Brain microvascular endothelial cell (primary cell): ENCODE data around the gene ADGRD2.
A peak's percentile ranks its signal among the peaks of the same experiment; 100 is the strongest.

ENCODE experiments used
- DNase-seq: peaks from one replicate; pipeline ENCODE4 v3.0.0-alpha.2; 2020
- H3K27ac ChIP-seq: fragments of 250-450 bp; sonication (Bioruptor Pico); 2 replicates; pipeline ENCODE4 v1.5.1; 2020; ENCODE audit warnings: mild to moderate bottlenecking, moderate library complexity
- H3K27me3 ChIP-seq: fragments of 250-450 bp; sonication (Bioruptor Pico); replicated peaks from 2 replicates; pipeline ENCODE4 v1.5.1; 2020; ENCODE audit warnings: mild to moderate bottlenecking
- H3K36me3 ChIP-seq: fragments of 250-450 bp; sonication (Bioruptor Pico); replicated peaks from 2 replicates; pipeline ENCODE4 v1.5.1; 2020; ENCODE audit warnings: mild to moderate bottlenecking
- H3K4me3 ChIP-seq: 2 replicates; pipeline ENCODE4 v1.5.1; 2011; ENCODE audit warnings: low read depth, mild to moderate bottlenecking, control low read depth, low read length, moderate library complexity
- in situ Hi-C: cut with HindIII; loops from 2 replicates; pipeline ENCODE4 v1.10.0; 2017; ENCODE audit warnings: low sequenced_read_pairs, low pct_ligation_motif_present
- TF ChIP-seq, protein P1 (sequence below): IDR thresholded peaks from 2 replicates; pipeline ENCODE4 v1.5.1; 2011; ENCODE audit warnings: low read depth, mild to moderate bottlenecking, moderate library complexity, low read length, control low read depth, inconsistent platforms; ENCODE audit errors: missing control alignments

The ADGRD2 gene, protein sequence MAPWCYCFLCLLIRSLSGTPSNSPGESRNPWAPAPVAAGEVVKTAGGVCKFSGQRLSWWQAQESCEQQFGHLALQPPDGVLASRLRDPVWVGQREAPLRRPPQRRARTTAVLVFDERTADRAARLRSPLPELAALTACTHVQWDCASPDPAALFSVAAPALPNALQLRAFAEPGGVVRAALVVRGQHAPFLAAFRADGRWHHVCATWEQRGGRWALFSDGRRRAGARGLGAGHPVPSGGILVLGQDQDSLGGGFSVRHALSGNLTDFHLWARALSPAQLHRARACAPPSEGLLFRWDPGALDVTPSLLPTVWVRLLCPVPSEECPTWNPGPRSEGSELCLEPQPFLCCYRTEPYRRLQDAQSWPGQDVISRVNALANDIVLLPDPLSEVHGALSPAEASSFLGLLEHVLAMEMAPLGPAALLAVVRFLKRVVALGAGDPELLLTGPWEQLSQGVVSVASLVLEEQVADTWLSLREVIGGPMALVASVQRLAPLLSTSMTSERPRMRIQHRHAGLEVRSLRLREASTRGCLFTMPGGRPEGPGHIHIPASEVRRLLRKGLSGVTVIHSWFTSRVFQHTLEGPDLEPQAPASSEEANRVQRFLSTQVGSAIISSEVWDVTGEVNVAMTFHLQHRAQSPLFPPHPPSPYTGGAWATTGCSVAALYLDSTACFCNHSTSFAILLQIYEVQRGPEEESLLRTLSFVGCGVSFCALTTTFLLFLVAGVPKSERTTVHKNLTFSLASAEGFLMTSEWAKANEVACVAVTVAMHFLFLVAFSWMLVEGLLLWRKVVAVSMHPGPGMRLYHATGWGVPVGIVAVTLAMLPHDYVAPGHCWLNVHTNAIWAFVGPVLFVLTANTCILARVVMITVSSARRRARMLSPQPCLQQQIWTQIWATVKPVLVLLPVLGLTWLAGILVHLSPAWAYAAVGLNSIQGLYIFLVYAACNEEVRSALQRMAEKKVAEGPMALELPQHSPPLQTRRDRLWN

DNA sequence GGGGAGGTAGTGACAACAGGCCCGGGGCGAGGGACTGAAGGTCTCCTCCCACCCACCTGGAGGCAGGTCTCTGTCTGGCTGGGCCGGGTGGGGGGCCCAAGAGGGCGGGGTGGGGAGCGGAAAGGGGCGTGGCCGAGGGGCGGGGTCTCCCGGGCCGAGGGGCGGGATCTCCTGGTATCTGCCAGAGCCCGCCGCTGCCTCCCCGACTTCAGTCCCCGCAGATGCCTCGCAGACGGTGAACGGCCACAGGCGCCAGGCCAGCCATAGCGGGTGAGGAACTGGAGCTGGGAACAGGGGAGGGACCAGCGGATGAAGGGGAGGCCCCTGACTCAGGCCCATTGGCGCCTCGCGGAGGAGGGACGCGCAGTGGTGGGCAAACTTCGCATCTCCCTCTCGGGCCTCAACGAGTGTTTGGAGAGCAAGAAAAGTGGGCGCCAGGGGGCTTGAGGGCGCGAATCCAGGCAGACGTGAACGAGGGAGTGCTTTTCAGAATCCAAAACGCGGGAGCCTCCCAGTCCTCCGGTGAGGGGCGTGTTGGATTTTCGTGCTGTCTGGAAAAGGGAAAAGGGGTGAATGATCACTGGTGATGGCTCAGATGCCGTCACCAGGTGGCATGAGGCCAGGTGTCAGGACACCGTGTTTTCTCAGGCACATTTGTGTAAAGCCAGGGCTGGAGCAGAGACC lies at the start of gene ADGRD2:
Gene ADGRD2 (plus strand): TSS at position 211 of the 684 bp plus-strand sequence. CDS start 1,216 bp downstream, outside the sequence.
- peak; percentile 5 for DNase-seq
- peaks cover 32% of the 10 kb centered on the region for H3K27me3 ChIP-seq
- no peak within 1 kb of the TSS for H3K27ac ChIP-seq
- H3K4me3 ChIP-seq = peak within 1 kb of the TSS; percentile 26
- TF ChIP-seq, protein P1, sequence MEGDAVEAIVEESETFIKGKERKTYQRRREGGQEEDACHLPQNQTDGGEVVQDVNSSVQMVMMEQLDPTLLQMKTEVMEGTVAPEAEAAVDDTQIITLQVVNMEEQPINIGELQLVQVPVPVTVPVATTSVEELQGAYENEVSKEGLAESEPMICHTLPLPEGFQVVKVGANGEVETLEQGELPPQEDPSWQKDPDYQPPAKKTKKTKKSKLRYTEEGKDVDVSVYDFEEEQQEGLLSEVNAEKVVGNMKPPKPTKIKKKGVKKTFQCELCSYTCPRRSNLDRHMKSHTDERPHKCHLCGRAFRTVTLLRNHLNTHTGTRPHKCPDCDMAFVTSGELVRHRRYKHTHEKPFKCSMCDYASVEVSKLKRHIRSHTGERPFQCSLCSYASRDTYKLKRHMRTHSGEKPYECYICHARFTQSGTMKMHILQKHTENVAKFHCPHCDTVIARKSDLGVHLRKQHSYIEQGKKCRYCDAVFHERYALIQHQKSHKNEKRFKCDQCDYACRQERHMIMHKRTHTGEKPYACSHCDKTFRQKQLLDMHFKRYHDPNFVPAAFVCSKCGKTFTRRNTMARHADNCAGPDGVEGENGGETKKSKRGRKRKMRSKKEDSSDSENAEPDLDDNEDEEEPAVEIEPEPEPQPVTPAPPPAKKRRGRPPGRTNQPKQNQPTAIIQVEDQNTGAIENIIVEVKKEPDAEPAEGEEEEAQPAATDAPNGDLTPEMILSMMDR = no peak
- in situ Hi-C loops = no loop called here
- H3K36me3 ChIP-seq = no peaks in the 10 kb centered on the region

DNA sequence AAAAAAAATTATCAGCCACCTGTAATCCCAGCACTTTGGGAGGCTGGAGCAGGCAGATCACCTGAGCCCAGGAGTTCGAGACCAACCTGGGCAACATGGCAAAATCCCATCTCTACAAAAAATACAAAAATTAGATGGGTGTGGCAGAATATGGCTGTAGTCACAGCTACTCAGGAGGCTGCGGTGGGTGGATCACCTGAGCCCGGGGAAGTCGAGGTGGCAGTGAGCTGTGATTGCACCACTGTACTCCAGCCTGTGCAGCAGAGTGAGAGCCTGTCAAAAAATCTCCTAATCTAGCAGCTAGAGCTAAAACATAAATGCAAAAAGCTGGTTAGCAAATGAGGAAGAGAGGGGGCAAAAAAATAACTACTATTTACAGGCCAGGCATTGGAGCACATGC lies 47.0 kb upstream of the ADGRD2 start:
- H3K4me3 ChIP-seq = no peak overlapping the region
- H3K27ac ChIP-seq = no peak overlapping the region
- in situ Hi-C loops = no loop called here
- H3K36me3 ChIP-seq = peaks cover 53% of the 10 kb centered on the region
- no peak for DNase-seq
- TF ChIP-seq, protein P1 = no peak
- no peaks in the 10 kb centered on the region for H3K27me3 ChIP-seq

DNA sequence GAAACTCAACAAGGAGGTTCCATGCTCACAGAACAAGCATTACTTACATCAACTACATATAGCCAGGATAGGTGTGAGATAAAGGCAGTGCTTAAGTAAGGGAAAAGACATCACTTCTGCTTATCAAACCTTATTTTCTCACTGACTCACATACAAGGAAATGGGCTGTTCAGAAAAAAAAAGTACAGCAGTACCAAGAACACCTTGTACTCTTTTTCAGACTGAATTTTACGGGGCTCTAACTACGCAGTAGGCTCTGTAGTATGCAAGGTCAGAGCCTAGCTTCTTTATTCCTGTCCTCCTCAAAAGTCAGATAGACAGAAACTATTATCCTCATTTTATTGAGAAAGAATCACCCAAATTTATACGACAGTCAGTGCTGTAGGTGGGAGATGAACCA lies 40.8 kb upstream of the ADGRD2 start:
- Histone ChIP-seq H3K36me3 (peaks cover 65% of the 10 kb centered on the region), H3K27me3 (no peaks in the 10 kb centered on the region), H3K4me3 (no peak overlapping the region), H3K27ac (no peak overlapping the region)
- in situ Hi-C loops = no loop called here
- TF ChIP-seq, protein P1 = no peak
- DNase-seq = no peak

DNA sequence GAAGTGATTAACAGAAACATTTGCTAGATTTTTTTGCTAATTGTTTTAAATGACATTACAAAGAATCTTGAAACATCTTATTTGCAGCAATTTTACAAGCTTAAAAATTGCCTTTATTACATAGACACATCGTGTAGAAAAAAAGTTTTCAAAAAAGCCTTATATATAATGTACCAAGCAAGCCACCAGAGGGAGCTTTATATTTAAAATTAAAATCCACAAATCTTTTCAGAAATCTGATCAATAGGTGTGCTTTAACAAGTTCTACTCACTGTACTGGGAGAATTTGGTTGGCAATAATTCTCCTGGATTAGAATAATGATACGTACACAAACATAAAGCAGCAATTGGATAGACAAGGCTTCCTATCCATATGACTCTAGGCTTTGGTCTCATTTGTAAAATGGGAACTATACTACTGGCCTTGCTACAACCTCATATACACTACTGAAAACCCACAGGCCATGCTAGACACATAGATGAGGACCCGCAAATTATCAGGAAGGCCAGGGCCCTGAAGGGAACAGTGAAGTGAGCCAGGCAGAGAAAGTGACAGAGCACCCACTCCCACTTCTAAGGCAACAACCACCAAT lies 39.8 kb upstream of the ADGRD2 start:
- in situ Hi-C loops = no loop called here
- H3K4me3 ChIP-seq = no peak overlapping the region
- TF ChIP-seq, protein P1 = no peak
- H3K27ac ChIP-seq = peak overlapping the region; percentile 98
- no peak for DNase-seq
- H3K27me3 ChIP-seq = no peaks in the 10 kb centered on the region
- peaks cover 60% of the 10 kb centered on the region for H3K36me3 ChIP-seq

DNA sequence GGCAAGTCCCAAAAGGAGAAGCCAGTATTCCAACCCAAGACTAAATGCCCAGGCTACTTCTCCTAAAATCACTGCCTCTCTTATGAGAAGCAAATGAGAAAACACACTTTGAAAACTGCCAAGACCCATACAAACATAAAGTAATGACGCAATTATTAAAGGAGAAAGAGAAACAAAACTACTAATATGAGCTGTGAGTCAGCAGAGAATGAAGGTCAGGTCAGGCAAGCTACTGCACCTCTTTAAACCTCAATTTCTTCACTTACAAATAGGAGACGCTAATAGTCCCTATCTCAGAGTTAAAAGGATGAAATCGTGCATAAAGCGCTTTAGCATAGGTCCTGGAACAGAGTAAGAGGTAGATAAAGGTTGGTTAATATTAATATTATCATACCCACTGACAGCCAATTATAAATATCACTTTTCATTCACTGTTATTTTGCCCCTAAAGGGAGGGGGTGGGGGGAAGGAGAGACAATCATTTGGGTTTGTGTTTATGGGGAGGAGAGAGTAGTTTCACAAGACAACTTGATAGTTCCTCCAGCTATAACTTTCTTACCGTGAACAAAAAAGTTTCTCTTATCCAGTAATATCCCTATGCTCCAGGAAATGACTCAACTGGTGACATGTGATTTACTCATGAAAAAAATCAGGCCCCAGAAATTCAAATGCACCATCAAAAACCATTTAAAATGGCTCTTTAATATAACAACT lies 38.6 kb upstream of the ADGRD2 start:
- Histone ChIP-seq H3K4me3 (peak overlapping the region; percentile 37), H3K36me3 (peaks cover 50% of the 10 kb centered on the region), H3K27me3 (no peaks in the 10 kb centered on the region), H3K27ac (peak overlapping the region; percentile 98)
- in situ Hi-C loops = no loop called here
- DNase-seq = peak; percentile 57
- TF ChIP-seq, protein P1 = no peak
